BJ (cell line): ENCODE results near the gene UBE2D4. TPM values are rescaled to one million over a fixed set of nuclear protein-coding genes. Genes with fewer than 3 reads are reported as not detected.
"Not testable (repeated sequence)": the region's sequence is repeated elsewhere in the genome, so short reads cannot be mapped to it uniquely, and the experiment has no call there.

ENCODE experiments used
- CTCF ChIA-PET: fragments of 350-600 bp; formaldehyde crosslinking; extraction: SDS; loops from one replicate; lab custom pipeline; 2021; ENCODE audit warnings: antibody characterized with exemption, inconsistent platforms; lab: Yijun Ruan, JAX
- POLR2A ChIA-PET: fragments of 300-600 bp; sonication (Branson Sonifier 250); formaldehyde crosslinking; extraction: SDS; loops from one replicate; lab custom pipeline; 2021; ENCODE audit warnings: antibody characterized with exemption; lab: Charles Lee
- DNase-seq: peaks from one replicate; pipeline ENCODE4 v3.0.0-alpha.2; 2011; ENCODE audit warnings: low read depth
- H3K27me3 ChIP-seq: 2 replicates; pipeline ENCODE4 v1.6.0; 2011; ENCODE audit warnings: low read length; ENCODE audit not compliant: control insufficient read depth, insufficient read depth
- H3K36me3 ChIP-seq: 2 replicates; pipeline ENCODE4 v1.5.1; 2011; ENCODE audit warnings: low read length; ENCODE audit not compliant: control insufficient read depth, insufficient read depth
- H3K4me3 ChIP-seq: 2 replicates; pipeline ENCODE4 v1.5.1; 2011; ENCODE audit warnings: low read depth, mild to moderate bottlenecking, control low read depth, low read length
- polyA plus RNA-seq: library from polyadenylated mRNA; depleted of rRNA; stranded (reverse); fragments of >200 nt; gene quantifications from 2 replicates; pipeline ENCODE4 v1.2.3, GENCODE V29; 2011
- TF ChIP-seq, protein P1 (sequence below): IDR thresholded peaks from 2 replicates; pipeline ENCODE4 v1.5.1; 2011; ENCODE audit warnings: low read depth, mild to moderate bottlenecking, control low read depth, inconsistent platforms, low read length, moderate library complexity; ENCODE audit not compliant: insufficient read depth

The UBE2D4 gene
- polyA plus RNA-seq, 1 experiment = 27.6 TPM

DNA sequence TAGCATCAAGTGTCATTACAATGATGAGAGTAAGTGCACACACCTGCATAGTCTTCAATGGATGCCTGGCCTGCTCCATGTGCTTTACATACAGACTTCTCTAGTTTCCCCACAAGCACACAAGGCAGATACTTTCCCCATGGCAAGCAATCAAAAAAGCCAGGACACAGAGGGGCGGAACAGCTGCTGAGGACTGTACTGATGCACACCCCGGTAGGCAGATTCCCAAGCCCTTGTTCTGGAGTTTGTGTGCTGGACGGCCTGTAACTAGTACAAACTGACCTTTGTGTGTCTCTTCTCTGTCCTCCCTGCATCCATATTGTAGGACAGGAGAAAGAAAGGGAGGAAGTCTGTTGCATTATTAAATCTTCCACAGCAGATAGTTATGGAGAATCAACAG lies 25.8 kb downstream of the UBE2D4 start:
- Histone ChIP-seq H3K27me3 (no peaks in the 10 kb centered on the region), H3K36me3 (peaks cover 3% of the 10 kb centered on the region), H3K4me3 (no peak overlapping the region)
- CTCF ChIA-PET = no interaction called here
- TF ChIP-seq, protein P1, sequence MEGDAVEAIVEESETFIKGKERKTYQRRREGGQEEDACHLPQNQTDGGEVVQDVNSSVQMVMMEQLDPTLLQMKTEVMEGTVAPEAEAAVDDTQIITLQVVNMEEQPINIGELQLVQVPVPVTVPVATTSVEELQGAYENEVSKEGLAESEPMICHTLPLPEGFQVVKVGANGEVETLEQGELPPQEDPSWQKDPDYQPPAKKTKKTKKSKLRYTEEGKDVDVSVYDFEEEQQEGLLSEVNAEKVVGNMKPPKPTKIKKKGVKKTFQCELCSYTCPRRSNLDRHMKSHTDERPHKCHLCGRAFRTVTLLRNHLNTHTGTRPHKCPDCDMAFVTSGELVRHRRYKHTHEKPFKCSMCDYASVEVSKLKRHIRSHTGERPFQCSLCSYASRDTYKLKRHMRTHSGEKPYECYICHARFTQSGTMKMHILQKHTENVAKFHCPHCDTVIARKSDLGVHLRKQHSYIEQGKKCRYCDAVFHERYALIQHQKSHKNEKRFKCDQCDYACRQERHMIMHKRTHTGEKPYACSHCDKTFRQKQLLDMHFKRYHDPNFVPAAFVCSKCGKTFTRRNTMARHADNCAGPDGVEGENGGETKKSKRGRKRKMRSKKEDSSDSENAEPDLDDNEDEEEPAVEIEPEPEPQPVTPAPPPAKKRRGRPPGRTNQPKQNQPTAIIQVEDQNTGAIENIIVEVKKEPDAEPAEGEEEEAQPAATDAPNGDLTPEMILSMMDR = no peak
- POLR2A ChIA-PET = no interaction called here
- no peak for DNase-seq

DNA sequence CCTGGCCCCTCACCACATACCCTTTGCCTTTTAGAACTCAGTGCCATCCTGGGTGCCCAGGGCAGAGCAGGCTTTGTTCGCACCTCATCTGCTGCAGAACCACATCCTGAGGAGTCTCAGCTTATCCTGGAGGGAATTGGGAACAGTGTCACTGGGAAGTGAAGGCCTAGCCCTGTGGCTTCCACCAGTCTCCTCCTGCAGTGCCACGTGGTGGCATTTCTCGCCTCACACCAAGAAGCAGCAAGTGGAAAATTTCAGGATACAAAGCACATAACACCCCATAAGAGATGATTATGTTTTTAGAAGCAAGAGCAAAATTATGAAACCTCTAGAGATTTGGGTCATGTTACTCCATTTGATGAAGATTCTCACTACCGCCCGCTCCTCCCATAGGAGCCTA lies 26.8 kb downstream of the UBE2D4 start:
- Histone ChIP-seq H3K4me3 (no peak overlapping the region), H3K27me3 (no peaks in the 10 kb centered on the region), H3K36me3 (peaks cover 3% of the 10 kb centered on the region)
- no peak for DNase-seq
- ChIA-PET CTCF (interaction anchor here (1.4 kb wide), 1 partner anchor 9 kb away, joined by 4 read pairs; no protein-coding TSS in a partner anchor), POLR2A (no interaction called here)
- TF ChIP-seq, protein P1 = no peak

DNA sequence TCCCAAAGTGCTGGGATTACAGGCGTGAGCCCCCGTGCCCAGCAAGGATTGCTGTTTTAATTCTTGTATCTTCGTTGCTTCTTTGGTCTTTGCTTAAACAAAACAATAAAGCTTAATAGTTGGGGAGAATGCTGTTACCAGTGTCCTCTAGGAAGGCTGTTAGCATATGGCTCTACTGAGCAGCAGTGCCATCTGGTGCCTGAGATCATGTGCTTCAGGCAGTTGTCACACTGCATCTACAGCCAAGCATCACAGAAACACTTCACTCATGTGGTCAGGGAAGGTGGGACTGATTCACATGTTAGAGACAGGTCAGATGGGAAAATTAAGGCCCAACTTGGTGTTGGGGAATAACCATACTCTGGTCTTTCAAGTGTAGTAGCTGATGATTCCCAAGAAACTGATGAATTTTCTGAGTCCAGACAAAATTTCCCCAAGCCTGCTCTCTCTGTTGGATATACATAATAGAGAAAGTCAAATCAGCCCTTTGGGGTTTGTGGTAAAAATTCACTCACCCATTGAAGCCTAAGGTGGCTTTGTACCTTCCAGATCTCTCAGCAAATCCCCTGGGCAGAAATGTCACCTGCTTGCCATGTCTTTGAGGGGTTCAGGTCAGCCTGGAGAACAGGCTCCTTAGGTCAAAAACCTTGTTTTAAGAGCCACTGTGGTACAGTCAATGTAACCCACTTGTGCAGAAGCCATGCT lies 28.4 kb downstream of the UBE2D4 start:
- ChIA-PET POLR2A (no interaction called here), CTCF (interaction anchor here (0.6 to 1.6 kb wide), 5 partner anchors 10 to 372 kb away, joined by 3 to 6 read pairs (median 4); partner anchors contain the start of gene STK17A)
- peaks cover 4% of the 10 kb centered on the region for H3K36me3 ChIP-seq
- peak; percentile 10 for DNase-seq
- H3K4me3 ChIP-seq = no peak overlapping the region
- TF ChIP-seq, protein P1 = peak; percentile 61
- H3K27me3 ChIP-seq = no peaks in the 10 kb centered on the region

DNA sequence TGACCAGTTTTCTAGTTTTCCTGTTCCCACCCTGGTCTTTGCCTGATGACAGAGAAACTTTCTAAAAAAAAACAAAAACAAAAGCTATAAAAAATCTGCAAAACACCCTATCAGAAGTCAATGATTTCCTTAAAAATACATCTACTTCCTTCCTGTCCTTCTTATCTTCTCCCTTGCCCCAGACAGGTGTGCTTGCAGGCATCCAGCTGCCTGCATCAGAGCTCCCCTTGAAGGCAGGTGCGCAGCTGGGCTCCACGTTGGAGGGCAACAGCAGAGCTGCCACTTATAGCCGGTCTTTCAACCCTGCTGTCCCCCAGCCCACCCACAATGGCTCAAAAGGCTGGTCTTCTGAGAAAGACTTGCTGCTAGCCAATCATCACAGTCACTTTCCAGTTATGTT lies 29.8 kb downstream of the UBE2D4 start:
- ChIA-PET POLR2A (no interaction called here), CTCF (interaction anchor here (1.6 kb wide), 1 partner anchor 374 kb away, joined by 6 read pairs; the partner anchor contains the start of gene STK17A)
- Histone ChIP-seq H3K36me3 (peaks cover 3% of the 10 kb centered on the region; the same call in 1 of the 2 replicates), H3K4me3 (no peak overlapping the region), H3K27me3 (no peaks in the 10 kb centered on the region)
- no peak for DNase-seq
- TF ChIP-seq, protein P1 = no peak

DNA sequence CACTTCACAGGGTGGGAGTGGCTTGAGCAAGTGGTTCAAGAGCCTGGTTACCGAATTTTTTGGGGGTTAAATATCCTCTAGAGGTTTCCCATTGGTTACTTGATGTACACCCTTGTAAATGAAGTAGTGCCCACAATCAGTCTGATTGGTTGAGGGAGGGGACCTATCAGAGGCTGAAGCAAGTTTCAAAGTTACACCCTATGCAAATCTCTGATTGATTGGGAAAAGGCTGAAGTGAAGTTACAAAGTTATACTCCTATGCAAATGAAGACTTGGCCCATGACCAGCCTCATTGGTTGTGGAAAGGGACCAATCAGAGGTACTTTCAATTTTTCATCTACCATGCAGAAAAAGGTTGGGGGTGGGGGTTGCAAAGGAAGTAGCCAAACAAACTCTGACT lies 34.7 kb downstream of the UBE2D4 start:
- no peaks in the 10 kb centered on the region for H3K27me3 ChIP-seq
- no peak overlapping the region for H3K4me3 ChIP-seq
- TF ChIP-seq, protein P1 = no peak
- ChIA-PET CTCF (no interaction called here), POLR2A (no interaction called here)
- no peak for DNase-seq
- peaks cover 1% of the 10 kb centered on the region; the same call in 1 of the 2 replicates for H3K36me3 ChIP-seq

DNA sequence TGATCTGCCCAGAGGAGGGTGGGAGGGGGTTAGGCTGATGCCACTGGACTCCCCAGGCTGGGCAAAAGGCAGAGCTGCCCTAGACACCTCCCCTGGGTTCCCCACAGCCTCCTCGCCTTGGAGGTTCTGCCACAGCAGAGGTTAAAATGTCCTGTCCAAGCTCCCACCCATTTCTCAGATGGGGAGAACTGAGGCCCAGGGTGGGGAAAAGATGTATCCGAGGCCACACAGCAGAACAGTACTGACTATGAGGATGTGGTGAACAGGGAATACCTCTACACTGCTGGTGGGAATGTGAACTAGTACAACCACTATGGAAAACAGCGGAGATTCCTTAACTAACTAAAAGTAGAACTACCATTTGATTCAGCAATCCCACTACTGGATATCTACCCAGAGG lies 40.2 kb downstream of the UBE2D4 start:
- CTCF ChIA-PET, H3K27me3 ChIP-seq, POLR2A ChIA-PET, H3K4me3 ChIP-seq, H3K36me3 ChIP-seq, DNase-seq: not testable (repeated sequence)

DNA sequence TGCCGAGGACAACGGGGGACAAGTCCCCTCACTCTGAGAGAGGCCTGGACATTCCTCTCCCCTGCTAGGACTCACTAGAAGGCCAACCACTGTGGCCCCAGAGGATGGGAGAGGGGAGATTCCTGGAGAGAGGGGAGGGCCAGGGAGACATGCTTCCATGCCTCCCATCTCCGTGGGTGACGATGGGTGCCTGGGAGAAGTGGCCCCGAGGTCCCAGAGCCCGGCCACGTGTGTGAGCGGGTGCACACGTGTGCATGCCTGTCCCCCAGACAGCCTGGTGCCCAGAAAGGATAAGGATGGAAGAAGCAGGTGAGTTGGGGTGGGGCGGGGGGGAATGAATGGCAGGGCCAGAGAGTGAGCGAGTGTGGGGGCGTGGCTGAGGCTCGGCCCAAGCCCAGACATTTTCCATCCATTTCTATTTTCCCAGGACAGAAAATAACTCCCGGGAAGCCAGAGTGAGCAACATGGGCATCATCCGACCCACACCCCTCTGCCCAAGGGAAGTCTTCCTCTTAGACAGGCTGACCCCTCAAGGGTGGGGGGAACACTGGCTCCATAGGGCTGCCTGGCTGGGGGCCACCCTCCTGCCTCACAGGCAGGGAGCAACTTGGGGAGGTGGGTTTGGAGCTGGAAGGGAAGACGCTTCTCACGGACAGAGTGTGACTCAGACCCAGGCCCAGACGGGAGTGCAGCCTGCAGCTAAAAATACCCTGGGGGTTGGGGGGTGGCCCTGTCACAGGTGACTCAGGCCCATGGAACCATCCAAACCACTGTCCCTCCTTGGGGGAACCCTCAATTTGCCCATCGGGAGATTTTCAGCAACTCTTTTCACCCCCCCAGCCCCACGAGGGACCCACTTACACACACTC lies 42.2 kb downstream of the UBE2D4 start:
- H3K27me3 ChIP-seq, CTCF ChIA-PET, H3K4me3 ChIP-seq, DNase-seq, H3K36me3 ChIP-seq, POLR2A ChIA-PET: not testable (repeated sequence)
